Measurements from ENCODE around the gene RRM2. TPM values are rescaled to one million over a fixed set of nuclear protein-coding genes. Genes with fewer than 3 reads are reported as not detected.

The RRM2 gene
- total and polyA plus RNA-seq, 9 donors = 0.24 to 4.6 (median 1.3) TPM; not detected in 2

DNA sequence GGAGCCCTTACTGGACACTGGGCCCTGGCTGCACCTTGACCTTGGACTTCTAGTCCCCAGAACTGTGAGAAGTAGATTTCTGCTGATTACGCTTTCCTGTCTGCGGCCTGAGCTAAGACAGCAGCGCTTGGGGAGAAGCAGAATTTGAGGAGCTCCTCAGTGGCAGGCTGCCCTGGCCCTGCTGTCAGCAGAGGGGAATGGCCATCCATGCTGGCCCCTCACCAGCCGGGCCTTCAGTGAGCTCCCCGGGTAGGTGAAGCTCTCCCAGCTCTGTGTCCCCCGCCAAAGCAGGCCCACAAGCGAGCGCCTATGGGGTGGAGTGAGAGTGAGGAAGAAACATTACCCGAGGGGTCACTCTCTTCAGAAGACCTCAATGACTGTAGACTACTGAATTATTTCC lies 51.6 kb downstream of the RRM2 start:
- Histone ChIP-seq H3K27ac (no peak overlapping the region), H3K4me3 (no peak overlapping the region), H3K27me3 (no peaks in the 10 kb centered on the region), H3K4me1 (ENCODE audit: insufficient read depth) (peaks cover 3% of the 10 kb centered on the region), H3K36me3 (no peaks in the 10 kb centered on the region), H3K9me3 (no peaks in the 10 kb centered on the region)
- DNase-seq = no peak
- WGBS, 3 donors = 84 to 90% (median 86%) methylated on average over 9 of the region's 9 CpGs
- intact Hi-C loops (cut with DNase I) = no loop called here
- TF ChIP-seq CTCF (IDR thresholded peaks at IDR 0.05) = no peak
- no peak for TF ChIP-seq POLR2A (IDR thresholded peaks at IDR 0.05)
- TF ChIP-seq EP300 (IDR thresholded peaks at IDR 0.05) = no peak

DNA sequence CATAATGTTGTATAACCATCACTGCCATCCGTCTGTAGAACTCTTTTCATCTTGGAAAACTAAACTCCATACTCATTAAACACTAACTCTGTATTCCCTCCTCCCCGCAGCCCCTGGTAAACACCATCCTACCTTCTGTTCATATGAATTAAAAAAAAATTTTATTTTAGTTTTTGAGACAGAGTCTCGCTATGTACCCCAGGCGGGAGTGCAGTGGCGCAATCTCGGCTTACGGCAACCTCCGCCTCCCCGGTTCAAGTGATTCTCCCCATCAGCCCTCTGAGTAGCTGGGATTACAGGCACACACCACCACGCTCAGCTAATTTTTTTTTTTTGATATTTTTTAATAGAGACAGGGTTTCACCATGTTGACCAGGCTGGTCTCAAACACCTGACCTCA lies 52.9 kb downstream of the RRM2 start:
- Histone ChIP-seq H3K36me3 (no peaks in the 10 kb centered on the region), H3K4me3 (no peak overlapping the region), H3K27ac (no peak overlapping the region), H3K4me1 (ENCODE audit: insufficient read depth) (peaks cover under 1% of the 10 kb centered on the region), H3K27me3 (no peaks in the 10 kb centered on the region), H3K9me3 (no peaks in the 10 kb centered on the region)
- 95 to 98% (median 97%) methylated on average over 10 of the region's 10 CpGs for WGBS, 3 donors
- no peak for DNase-seq
- TF ChIP-seq EP300 (IDR thresholded peaks at IDR 0.05) (no peak), POLR2A (IDR thresholded peaks at IDR 0.05) (no peak), CTCF (IDR thresholded peaks at IDR 0.05) (no peak)
- intact Hi-C loops (cut with DNase I) = no loop called here

DNA sequence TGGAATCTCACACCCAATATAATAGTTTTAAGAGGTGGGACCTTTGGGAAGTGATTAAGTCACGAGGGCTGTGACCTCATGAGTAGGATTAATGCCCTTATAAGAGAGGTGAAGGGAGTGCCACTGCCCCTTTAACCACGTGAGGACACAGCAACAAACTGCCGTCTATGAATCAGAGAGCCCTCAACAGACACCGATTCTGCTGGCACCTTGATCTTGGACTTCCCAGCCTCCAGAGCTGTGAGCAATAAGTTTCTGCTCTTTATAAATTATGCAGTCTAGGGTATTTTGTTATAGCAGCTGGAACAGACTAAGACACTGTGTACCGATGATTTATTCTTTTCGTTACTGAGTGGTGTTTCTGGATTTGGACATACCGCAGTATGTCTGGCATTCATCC lies 56.2 kb downstream of the RRM2 start:
- no peak overlapping the region for H3K27ac ChIP-seq
- 93 to 95% (median 94%) methylated on average over 7 of the region's 7 CpGs for WGBS, 3 donors
- TF ChIP-seq CTCF (IDR thresholded peaks at IDR 0.05) (no peak), EP300 (IDR thresholded peaks at IDR 0.05) (no peak), POLR2A (IDR thresholded peaks at IDR 0.05) (no peak)
- H3K4me1 ChIP-seq (ENCODE audit: insufficient read depth) = no peaks in the 10 kb centered on the region
- no peak overlapping the region for H3K4me3 ChIP-seq
- no peaks in the 10 kb centered on the region for H3K36me3 ChIP-seq
- intact Hi-C loops (cut with DNase I) = no loop called here
- no peak for DNase-seq
- H3K9me3 ChIP-seq = no peaks in the 10 kb centered on the region
- no peaks in the 10 kb centered on the region for H3K27me3 ChIP-seq

DNA sequence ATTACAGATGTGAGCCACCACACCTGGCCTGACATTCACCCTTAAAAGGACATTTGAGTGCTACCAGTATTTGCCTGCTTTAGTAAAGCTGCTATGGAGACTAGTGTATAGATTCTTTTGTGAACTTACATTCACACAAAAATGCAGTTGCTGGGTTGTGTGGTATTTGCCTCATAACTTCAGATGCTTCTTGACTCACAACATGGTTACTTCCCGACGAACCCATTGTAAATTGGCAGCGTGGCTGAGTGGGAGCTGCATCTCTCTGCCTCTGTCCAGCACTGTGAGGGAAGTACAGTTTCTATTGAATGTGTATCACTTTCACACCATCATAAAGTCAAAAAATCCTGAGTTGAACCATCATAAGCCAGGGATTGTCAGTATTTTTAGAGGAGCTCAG lies 56.9 kb downstream of the RRM2 start:
- no peaks in the 10 kb centered on the region for H3K36me3 ChIP-seq
- no peaks in the 10 kb centered on the region for H3K4me1 ChIP-seq (ENCODE audit: insufficient read depth)
- TF ChIP-seq EP300 (IDR thresholded peaks at IDR 0.05) (no peak), POLR2A (IDR thresholded peaks at IDR 0.05) (no peak), CTCF (IDR thresholded peaks at IDR 0.05) (no peak)
- intact Hi-C loops (cut with DNase I) = no loop called here
- no peaks in the 10 kb centered on the region for H3K9me3 ChIP-seq
- H3K4me3 ChIP-seq = no peak overlapping the region
- no peak for DNase-seq
- 24 to 49% (median 32%) methylated on average over 3 of the region's 3 CpGs for WGBS, 3 donors
- no peaks in the 10 kb centered on the region for H3K27me3 ChIP-seq
- no peak overlapping the region for H3K27ac ChIP-seq

Data from ovary (tissue), 9 donors.